Activated CD4-positive, alpha-beta memory T cell treated with anti-CD3 and anti-CD28 coated beads for 36 hours (primary cell): ENCODE data around the gene ARID3C. TPM values are rescaled to one million over a fixed set of nuclear protein-coding genes. Genes with fewer than 3 reads are reported as not detected.

Source experiments
- CTCF ChIA-PET: fragments of 350-600 bp; sonication (Branson Sonifier 250); formaldehyde crosslinking; loops from one replicate; lab custom pipeline; 2021; ENCODE audit warnings: antibody characterized with exemption, inconsistent platforms; lab: Charles Lee
- POLR2A ChIA-PET: fragments of 350-600 bp; sonication (Branson Sonifier 250); formaldehyde crosslinking; loops from one replicate; lab custom pipeline; 2021; ENCODE audit warnings: antibody characterized with exemption; lab: Charles Lee
- DNase-seq: peaks from one replicate; pipeline ENCODE4 v3.0.0-alpha.2; 2020
- H3K27ac Mint-ChIP-seq: one replicate; pipeline ENCODE4 v1.8.0; 2021; ENCODE audit warnings: mixed read lengths
- H3K27me3 Mint-ChIP-seq: one replicate; pipeline ENCODE4 v1.8.0; 2021; ENCODE audit warnings: mixed read lengths
- H3K36me3 Mint-ChIP-seq: one replicate; pipeline ENCODE4 v1.8.0; 2021; ENCODE audit warnings: mixed read lengths
- H3K4me1 Mint-ChIP-seq: one replicate; pipeline ENCODE4 v1.8.0; 2021; ENCODE audit warnings: low read depth, mixed read lengths
- H3K4me3 Mint-ChIP-seq: one replicate; pipeline ENCODE4 v1.8.0; 2021; ENCODE audit warnings: mild to moderate bottlenecking, mixed read lengths
- H3K9me3 Mint-ChIP-seq: one replicate; pipeline ENCODE4 v1.8.0; 2021; ENCODE audit warnings: mixed read lengths
- intact Hi-C: fragments of 100-400 bp; cut with micrococcal nuclease; formaldehyde crosslinking; loops from one replicate; pipeline ENCODE4 v1.15.1; 2023
- total RNA-seq, 2 experiments: library from RNA; stranded (reverse); gene quantifications; one replicate each; pipeline ENCODE4 v1.2.3, GENCODE V29; 2021

ARID3C gene
- total RNA-seq, 2 experiments from 2014 or later: 0.14 to 0.17 TPM

- intact Hi-C loops: no loop called here
- CTCF ChIA-PET: interaction anchor here (0.6 to 5.0 kb wide), 7 partner anchors 16 to 991 kb away, joined by 3 to 46 read pairs (median 8); partner anchors contain the start of gene GALT
- Mint-ChIP-seq H3K4me1 (peaks cover 47% of the 10 kb centered on the region), H3K4me3 (no peak overlapping the region), H3K27me3 (no peaks in the 10 kb centered on the region), H3K27ac (peak overlapping the region; percentile 74), H3K9me3 (no peaks in the 10 kb centered on the region), H3K36me3 (peaks cover 2% of the 10 kb centered on the region)
- POLR2A ChIA-PET: interaction anchor here (0.8 kb wide), 1 partner anchor 25 kb away, joined by 3 read pairs; the partner anchor contains the start of gene SIGMAR1
- no peak for DNase-seq
Measured at GRCh38 chr9:34663303-34663605, 34.4 kb upstream of the ARID3C start.

- peak; percentile 15 for DNase-seq
- no peaks in the 10 kb centered on the region for H3K9me3 Mint-ChIP-seq
- H3K4me1 Mint-ChIP-seq: peaks cover 46% of the 10 kb centered on the region
- intact Hi-C loops: no loop called here
- H3K27ac Mint-ChIP-seq: peak within 1 kb of the TSS; percentile 74
- ChIA-PET CTCF (interaction anchor here (0.6 to 5.0 kb wide), 7 partner anchors 16 to 992 kb away, joined by 3 to 46 read pairs (median 7); partner anchors contain the start of gene GALT), POLR2A (interaction anchor here (0.7 to 1.8 kb wide), 2 partner anchors 25 to 40 kb away, joined by 3 to 5 read pairs; partner anchors contain the start of gene SIGMAR1)
- no peaks in the 10 kb centered on the region for H3K36me3 Mint-ChIP-seq
- no peak within 1 kb of the TSS for H3K4me3 Mint-ChIP-seq
- no peaks in the 10 kb centered on the region for H3K27me3 Mint-ChIP-seq
Measured at GRCh38 chr9:34662526-34663302, 33.8 kb upstream of the ARID3C start, which contains the start of gene CCL27. CCL27 (minus strand) TSS chr9:34662657; CDS start chr9:34662633, 24 bp downstream.

- H3K4me3 Mint-ChIP-seq: no peak overlapping the region
- H3K4me1 Mint-ChIP-seq: peaks cover 33% of the 10 kb centered on the region
- CTCF ChIA-PET: interaction anchor here (1.1 to 5.0 kb wide), 3 partner anchors 13 to 43 kb away, joined by 3 to 37 read pairs (median 10); partner anchors contain the start of gene GALT
- H3K9me3 Mint-ChIP-seq: no peaks in the 10 kb centered on the region
- no peak overlapping the region for H3K27ac Mint-ChIP-seq
- no peaks in the 10 kb centered on the region for H3K27me3 Mint-ChIP-seq
- no peaks in the 10 kb centered on the region for H3K36me3 Mint-ChIP-seq
- POLR2A ChIA-PET: no interaction called here
- DNase-seq: no peak
- intact Hi-C loops: no loop called here
Measured at GRCh38 chr9:34659592-34660253, 30.9 kb upstream of the ARID3C start.

GRCh38 chr9:34658461-34658860 is 29.6 kb upstream of the ARID3C start:
- POLR2A ChIA-PET: no interaction called here
- H3K27ac Mint-ChIP-seq: no peak overlapping the region

GRCh38 chr9:34656992-34657391 is 28.1 kb upstream of the ARID3C start:
- H3K36me3 Mint-ChIP-seq: peaks cover 2% of the 10 kb centered on the region
- ChIA-PET CTCF (interaction anchor here (1.0 to 2.5 kb wide), 3 partner anchors 8 to 19 kb away, joined by 3 to 8 read pairs (median 3); partner anchors contain the start of genes GALT and SIGMAR1), POLR2A (no interaction called here)
- no peak for DNase-seq
- no peaks in the 10 kb centered on the region for H3K27me3 Mint-ChIP-seq
- H3K27ac Mint-ChIP-seq: no peak overlapping the region
- H3K4me3 Mint-ChIP-seq: no peak overlapping the region
- no peaks in the 10 kb centered on the region for H3K9me3 Mint-ChIP-seq
- intact Hi-C loops: no loop called here
- peaks cover 18% of the 10 kb centered on the region for H3K4me1 Mint-ChIP-seq

More at GRCh38 chr9:34658461-34658860, 29.6 kb upstream of the ARID3C start:
- peaks cover 20% of the 10 kb centered on the region for H3K4me1 Mint-ChIP-seq
- intact Hi-C loops: no loop called here
- no peaks in the 10 kb centered on the region for H3K36me3 Mint-ChIP-seq
- CTCF ChIA-PET: no interaction called here
- no peak overlapping the region for H3K4me3 Mint-ChIP-seq
- H3K27me3 Mint-ChIP-seq: no peaks in the 10 kb centered on the region
- no peaks in the 10 kb centered on the region for H3K9me3 Mint-ChIP-seq
- DNase-seq: no peak

- Mint-ChIP-seq H3K4me1 (peaks cover 17% of the 10 kb centered on the region), H3K36me3 (peaks cover 5% of the 10 kb centered on the region), H3K27ac (no peak overlapping the region), H3K9me3 (no peaks in the 10 kb centered on the region), H3K4me3 (no peak overlapping the region), H3K27me3 (no peaks in the 10 kb centered on the region)
- intact Hi-C loops: no loop called here
- no peak for DNase-seq
- ChIA-PET POLR2A (interaction anchor here (0.6 to 0.8 kb wide), 2 partner anchors 10 to 47 kb away, joined by 3 read pairs; no protein-coding TSS in a partner anchor), CTCF (no interaction called here)
Measured at GRCh38 chr9:34655394-34655793, 26.5 kb upstream of the ARID3C start.

GRCh38 chr9:34654323-34655051 is 25.6 kb upstream of the ARID3C start:
- Mint-ChIP-seq H3K36me3 (peaks cover 8% of the 10 kb centered on the region), H3K27me3 (no peaks in the 10 kb centered on the region), H3K9me3 (no peaks in the 10 kb centered on the region), H3K27ac (no peak overlapping the region), H3K4me1 (peaks cover 17% of the 10 kb centered on the region), H3K4me3 (no peak overlapping the region)
- ChIA-PET CTCF (no interaction called here), POLR2A (no interaction called here)
- intact Hi-C loops: no loop called here
- no peak for DNase-seq

GRCh38 chr9:34653151-34654072 is 24.5 kb upstream of the ARID3C start:
- Mint-ChIP-seq H3K27ac (no peak overlapping the region), H3K9me3 (no peaks in the 10 kb centered on the region), H3K27me3 (no peaks in the 10 kb centered on the region), H3K36me3 (peaks cover 18% of the 10 kb centered on the region), H3K4me1 (peaks cover 25% of the 10 kb centered on the region), H3K4me3 (no peak overlapping the region)
- POLR2A ChIA-PET: no interaction called here
- intact Hi-C loops: no loop called here
- CTCF ChIA-PET: interaction anchor here (0.9 kb wide), 1 partner anchor 20 kb away, joined by 3 read pairs; no protein-coding TSS in a partner anchor
- no peak for DNase-seq

- DNase-seq: no peak
- Mint-ChIP-seq H3K27me3 (no peaks in the 10 kb centered on the region), H3K4me3 (no peak overlapping the region), H3K4me1 (peaks cover 33% of the 10 kb centered on the region), H3K36me3 (peaks cover 26% of the 10 kb centered on the region), H3K27ac (peak overlapping the region; percentile 44), H3K9me3 (no peaks in the 10 kb centered on the region)
- ChIA-PET CTCF (interaction anchor here (0.9 to 1.0 kb wide), 2 partner anchors 19 to 50 kb away, joined by 3 read pairs; no protein-coding TSS in a partner anchor), POLR2A (interaction anchor here (1.5 kb wide), 1 partner anchor 12 kb away, joined by 3 read pairs; no protein-coding TSS in a partner anchor)
- intact Hi-C loops: no loop called here
Measured at GRCh38 chr9:34652602-34653000, 23.7 kb upstream of the ARID3C start.

GRCh38 chr9:34651876-34652601 is 23.2 kb upstream of the ARID3C start, which contains the start of gene IL11RA:
IL11RA (plus strand) TSS chr9:34652185; CDS start chr9:34655218, 3,033 bp downstream.
- Mint-ChIP-seq H3K9me3 (no peaks in the 10 kb centered on the region), H3K27me3 (no peaks in the 10 kb centered on the region), H3K4me1 (peaks cover 36% of the 10 kb centered on the region), H3K27ac (peak within 1 kb of the TSS; percentile 44), H3K4me3 (peak within 1 kb of the TSS; percentile 16), H3K36me3 (peaks cover 29% of the 10 kb centered on the region)
- peak; percentile 79 for DNase-seq
- ChIA-PET POLR2A (interaction anchor here (1.5 kb wide), 1 partner anchor 13 kb away, joined by 3 read pairs; no protein-coding TSS in a partner anchor), CTCF (interaction anchor here (0.9 to 1.0 kb wide), 2 partner anchors 18 to 50 kb away, joined by 3 read pairs; no protein-coding TSS in a partner anchor)
- intact Hi-C loops: no loop called here
